ENCODE measurements around the gene CABP4. TPM values are rescaled to one million over a fixed set of nuclear protein-coding genes. Genes with fewer than 3 reads are reported as not detected.

Gene CABP4
- total RNA-seq, 6 donors from 2014 or later = 1.5 to 4.7 (median 2.3) TPM

GRCh38 chr11:67442504-67443404 lies 12.4 kb upstream of the CABP4 start:
- 18 to 38% methylated on average over 20 to 39 of the region's 45 CpGs for WGBS, 2 donors
- Histone ChIP-seq H3K27me3 (no peaks in the 10 kb centered on the region), H3K36me3 (peaks cover 0 to 44% (median 33%) of the 10 kb centered on the region in 4 donors), H3K9me3 (no peaks in the 10 kb centered on the region), H3K4me1 (peaks cover 20 to 49% (median 29%) of the 10 kb centered on the region in 4 donors), H3K4me3 (peak overlapping the region; percentile 80 to 95 (median 91)), H3K27ac (peak overlapping the region; percentile 91 to 97 (median 95))
- TF ChIP-seq POLR2A (IDR thresholded peaks at IDR 0.05) (no peak), EP300 (IDR thresholded peaks at IDR 0.05) (no peak), POLR2AphosphoS5 (IDR thresholded peaks at IDR 0.05) (no peak), CTCF (IDR thresholded peaks at IDR 0.05) (no peak)
- ATAC-seq (ENCODE audit: low FRiP score in 2 of 2) (peak in 1 of 2 donors; percentile 1), DNase-seq (no peak)

GRCh38 chr11:67445515-67445914 lies 9.6 kb upstream of the CABP4 start:
- Histone ChIP-seq H3K4me3 (no peak overlapping the region), H3K27me3 (no peaks in the 10 kb centered on the region), H3K9me3 (no peaks in the 10 kb centered on the region), H3K27ac (no peak overlapping the region), H3K4me1 (peaks cover 12 to 30% (median 23%) of the 10 kb centered on the region in 4 donors), H3K36me3 (peaks cover 0 to 16% (median 12%) of the 10 kb centered on the region in 4 donors)
- TF ChIP-seq CTCF (IDR thresholded peaks at IDR 0.05) (no peak), POLR2A (IDR thresholded peaks at IDR 0.05) (no peak), POLR2AphosphoS5 (IDR thresholded peaks at IDR 0.05) (no peak), EP300 (IDR thresholded peaks at IDR 0.05) (no peak)
- no peak for DNase-seq
- 76 to 98% methylated on average over 5 of the region's 5 CpGs for WGBS, 2 donors
- no peak for ATAC-seq (ENCODE audit: low FRiP score in 2 of 2)

- Histone ChIP-seq H3K9me3 (no peaks in the 10 kb centered on the region), H3K4me1 (peaks cover 5 to 16% (median 10%) of the 10 kb centered on the region in 4 donors), H3K4me3 (no peak overlapping the region), H3K36me3 (no peaks in the 10 kb centered on the region), H3K27ac (no peak overlapping the region), H3K27me3 (no peaks in the 10 kb centered on the region)
- DNase-seq = peak in 1 of 2 donors; percentile 33
- WGBS, 2 donors = 91 to 95% methylated on average over 5 to 7 of the region's 7 CpGs
- TF ChIP-seq POLR2A (IDR thresholded peaks at IDR 0.05) (no peak), EP300 (IDR thresholded peaks at IDR 0.05) (no peak), POLR2AphosphoS5 (IDR thresholded peaks at IDR 0.05) (no peak), CTCF (IDR thresholded peaks at IDR 0.05) (no peak)
- ATAC-seq (ENCODE audit: low FRiP score in 2 of 2) = no peak
These were observed 6.9 kb upstream of the CABP4 start for GRCh38 chr11:67448220-67448609.

GRCh38 chr11:67449116-67449844 lies 5.9 kb upstream of the CABP4 start:
- Histone ChIP-seq H3K9me3 (no peaks in the 10 kb centered on the region), H3K4me3 (no peak overlapping the region), H3K36me3 (no peaks in the 10 kb centered on the region), H3K27me3 (no peaks in the 10 kb centered on the region), H3K27ac (no peak overlapping the region), H3K4me1 (peaks cover 4 to 13% (median 8%) of the 10 kb centered on the region in 4 donors)
- WGBS, 2 donors = 66 to 76% methylated on average over 9 of the region's 9 CpGs
- ATAC-seq (ENCODE audit: low FRiP score in 2 of 2) (peak in 1 of 2 donors; percentile 39), DNase-seq (no peak)
- TF ChIP-seq EP300 (IDR thresholded peaks at IDR 0.05) = no peak
- TF ChIP-seq POLR2AphosphoS5 (IDR thresholded peaks at IDR 0.05) = no peak
- TF ChIP-seq POLR2A (IDR thresholded peaks at IDR 0.05) = no peak
- TF ChIP-seq CTCF (IDR thresholded peaks at IDR 0.05) = no peak
